ENCODE measurements around the gene STX17. TPM values are rescaled to one million over a fixed set of nuclear protein-coding genes. Genes with fewer than 3 reads are reported as not detected.

The STX17 gene
- polyA plus RNA-seq, 3 donors: 6.9 to 14.2 (median 8.0) TPM

DNA sequence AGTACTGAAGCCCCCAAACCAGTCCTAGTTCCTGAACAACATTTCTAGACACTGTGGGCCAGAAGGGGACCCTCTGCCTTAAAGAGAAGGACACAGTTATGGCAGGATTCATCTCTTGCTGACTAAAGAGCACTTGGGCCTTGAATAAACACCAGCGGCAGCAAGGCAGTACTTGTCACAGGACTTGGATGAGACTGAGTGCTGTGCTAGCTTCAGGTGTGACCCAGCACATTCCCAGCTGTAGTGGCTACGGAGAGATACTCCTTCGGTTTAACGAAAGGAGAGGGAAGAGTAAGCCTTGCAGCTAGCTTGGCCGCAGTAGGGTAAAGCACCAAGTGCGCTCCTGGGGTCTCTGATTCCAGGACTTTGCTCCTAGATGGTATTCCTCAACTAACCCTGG, 10.9 kb upstream of the STX17 start:
- H3K27ac ChIP-seq (ENCODE audit: low read depth, low read length): no peak overlapping the region
- WGBS, 3 donors: 91 to 96% (median 95%) methylated on average over 6 of the region's 6 CpGs

GRCh38 chr9:99896119-99896518, 10.3 kb upstream of the STX17 start:
- 93 to 97% (median 97%) methylated on average over 2 of the region's 2 CpGs for WGBS, 3 donors
- no peak overlapping the region for H3K27ac ChIP-seq (ENCODE audit: low read depth, low read length)

DNA sequence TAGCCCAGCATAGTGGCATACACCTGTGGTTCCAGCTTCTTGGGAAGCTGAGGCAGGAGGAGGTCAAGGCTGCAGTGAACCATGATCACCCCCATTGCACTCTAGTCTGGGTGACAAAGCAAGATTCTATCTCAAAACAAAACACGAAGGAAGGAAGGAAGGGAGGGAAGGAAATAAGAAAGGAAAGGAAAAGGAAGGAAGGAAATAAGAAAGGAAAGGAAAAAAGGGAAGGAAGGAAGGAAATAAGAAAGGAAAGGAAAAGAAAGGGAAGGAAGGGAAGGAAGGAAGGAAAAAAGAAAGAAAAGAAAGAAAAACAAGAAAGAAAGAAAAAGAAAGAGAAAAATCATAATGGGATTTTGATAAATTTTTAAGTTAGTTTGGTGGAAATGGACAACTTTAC, 3.1 kb upstream of the STX17 start:
- no peak overlapping the region for H3K27ac ChIP-seq (ENCODE audit: low read depth, low read length)
- 65 to 90% (median 71%) methylated on average over 1 of the region's 1 CpG for WGBS, 3 donors

DNA sequence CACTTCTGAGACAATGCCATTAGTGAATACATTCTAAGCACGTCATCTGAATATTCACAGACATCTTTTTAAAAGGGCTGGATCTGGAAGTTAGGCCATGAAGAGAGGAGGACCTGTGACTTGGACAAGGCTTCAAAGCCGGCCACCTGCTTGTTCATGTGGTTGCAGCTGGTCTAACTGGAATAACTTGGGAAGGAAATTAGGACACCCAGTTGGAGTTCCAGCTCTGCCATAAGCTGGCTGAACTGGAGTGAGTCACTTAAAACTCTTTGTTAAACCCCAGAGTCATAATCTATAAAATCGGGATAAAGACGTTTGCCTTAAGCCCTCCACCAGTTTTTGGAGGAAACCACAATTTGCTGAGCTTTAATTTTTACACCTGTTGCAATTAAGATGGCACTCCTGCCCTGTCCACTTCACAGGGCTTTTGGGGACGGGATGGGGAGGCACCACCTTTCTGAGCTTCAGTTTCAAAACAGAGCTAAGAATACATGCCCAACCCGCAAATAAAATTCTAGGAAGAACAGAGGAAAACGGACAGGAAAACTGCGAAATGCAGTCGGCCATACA, 536 bp upstream of the STX17 start:
- 16 to 21% (median 20%) methylated on average over 9 of the region's 9 CpGs for WGBS, 3 donors
- H3K27ac ChIP-seq (ENCODE audit: low read depth, low read length): no peak overlapping the region

DNA sequence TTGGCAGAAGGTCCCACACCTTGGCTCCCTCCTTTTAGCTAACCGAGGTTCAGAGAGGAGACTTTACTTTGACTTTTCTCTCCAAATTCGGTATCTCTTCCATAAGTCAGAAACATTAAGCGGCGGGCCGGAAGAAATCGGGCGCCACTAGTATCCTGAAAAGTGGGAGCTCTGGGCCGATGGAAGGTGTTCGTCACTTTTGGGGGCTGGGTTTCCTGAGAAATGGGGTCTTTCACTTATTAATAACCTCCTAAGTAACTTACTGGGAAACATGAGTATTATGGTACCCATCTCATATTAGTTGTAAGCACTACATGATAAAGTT, 716 bp downstream of the STX17 start:
- 2 to 4% (median 2%) methylated on average over 9 of the region's 9 CpGs for WGBS, 3 donors

DNA sequence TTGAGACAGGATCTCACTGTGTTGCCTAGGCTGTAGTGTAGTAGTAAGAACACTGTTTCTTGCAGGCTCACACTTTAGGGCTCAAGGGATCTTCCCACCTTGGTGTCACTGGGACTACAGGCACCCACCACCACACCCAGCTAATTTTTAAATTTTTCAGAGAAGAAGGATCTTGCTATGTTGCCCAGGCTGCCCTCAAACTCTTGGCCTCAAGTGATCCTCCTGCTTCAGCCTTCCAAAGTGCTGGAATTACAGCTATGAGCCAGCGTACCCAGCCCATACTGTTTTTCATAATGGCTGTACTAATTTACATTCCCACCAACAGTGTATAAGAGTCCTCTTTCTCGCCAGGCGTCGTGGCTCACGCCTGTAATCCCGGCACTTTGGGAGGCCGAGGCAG, 5.1 kb downstream of the STX17 start:
- WGBS, 3 donors: 96 to 98% (median 97%) methylated on average over 7 of the region's 7 CpGs

More for the DNA sequence above, 716 bp downstream of the STX17 start:
- H3K27ac ChIP-seq (ENCODE audit: low read depth, low read length): no peak overlapping the region

DNA sequence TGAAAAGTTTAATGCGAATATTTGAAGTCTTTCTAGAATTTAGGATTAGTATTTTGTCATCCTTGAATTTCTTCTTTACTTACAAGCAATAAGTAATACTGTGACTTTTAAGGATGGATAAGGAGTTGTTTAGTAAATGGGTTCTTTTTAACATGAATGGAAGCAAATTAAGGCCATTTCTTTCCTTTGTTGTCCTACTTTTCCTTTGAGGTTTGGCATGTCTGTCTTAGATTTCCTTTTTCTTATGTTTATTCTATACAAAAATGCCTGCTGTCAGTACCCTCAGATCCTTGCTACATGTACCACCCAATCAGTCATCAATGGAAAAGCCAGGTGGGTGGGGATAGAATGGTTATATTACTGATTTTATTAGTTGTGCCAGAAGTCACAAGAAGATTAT, 10.2 kb downstream of the STX17 start:
- 81 to 94% (median 92%) methylated on average over 1 of the region's 1 CpG for WGBS, 3 donors
- H3K27ac ChIP-seq (ENCODE audit: low read depth, low read length): no peak overlapping the region

More for the DNA sequence above, 5.1 kb downstream of the STX17 start:
- H3K27ac ChIP-seq (ENCODE audit: low read depth, low read length): no peak overlapping the region

- no peak overlapping the region for H3K27ac ChIP-seq (ENCODE audit: low read depth, low read length)
- WGBS, 3 donors: 73 to 95% (median 92%) methylated on average over 3 of the region's 3 CpGs
Observed at GRCh38 chr9:99918134-99918533, 11.7 kb downstream of the STX17 start.

GRCh38 chr9:99919930-99920329, 13.5 kb downstream of the STX17 start:
- no peak overlapping the region for H3K27ac ChIP-seq (ENCODE audit: low read depth, low read length)
- 58 to 63% (median 61%) methylated on average over 2 of the region's 2 CpGs for WGBS, 3 donors

- no peak overlapping the region for H3K27ac ChIP-seq (ENCODE audit: low read depth, low read length)
- 81 to 84% (median 82%) methylated on average over 4 of the region's 4 CpGs for WGBS, 3 donors
Observed at GRCh38 chr9:99921875-99922710, 15.6 kb downstream of the STX17 start.

- no peak overlapping the region for H3K27ac ChIP-seq (ENCODE audit: low read depth, low read length)
Observed at GRCh38 chr9:99922711-99923030, 16.2 kb downstream of the STX17 start.

GRCh38 chr9:99925541-99925940, 19.1 kb downstream of the STX17 start:
- H3K27ac ChIP-seq (ENCODE audit: low read depth, low read length): no peak overlapping the region

DNA sequence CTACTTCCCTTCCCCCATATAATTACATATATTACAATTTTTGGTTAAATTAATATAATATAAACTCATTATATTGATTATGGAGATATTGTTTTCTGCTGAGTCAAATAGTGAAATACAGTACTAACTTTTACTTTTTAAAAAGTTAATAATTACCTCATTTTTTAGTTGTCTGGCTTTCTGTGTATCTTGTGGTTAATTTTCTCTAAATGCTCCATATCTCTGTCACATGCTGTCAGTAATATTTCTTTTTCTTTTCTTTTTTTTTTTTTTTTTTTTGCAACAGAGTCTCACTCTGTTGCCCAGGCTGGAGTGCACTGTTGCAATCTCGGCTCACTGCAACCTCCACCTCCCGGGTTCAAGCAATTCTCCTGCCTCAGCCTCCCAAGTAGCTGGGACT, 23.2 kb downstream of the STX17 start:
- H3K27ac ChIP-seq (ENCODE audit: low read depth, low read length): no peak overlapping the region
- 96 to 100% (median 97%) methylated on average over 2 of the region's 2 CpGs for WGBS, 3 donors

More at GRCh38 chr9:99925541-99925940, 19.1 kb downstream of the STX17 start:
- WGBS, 3 donors: 96 to 97% (median 96%) methylated on average over 4 of the region's 4 CpGs

DNA sequence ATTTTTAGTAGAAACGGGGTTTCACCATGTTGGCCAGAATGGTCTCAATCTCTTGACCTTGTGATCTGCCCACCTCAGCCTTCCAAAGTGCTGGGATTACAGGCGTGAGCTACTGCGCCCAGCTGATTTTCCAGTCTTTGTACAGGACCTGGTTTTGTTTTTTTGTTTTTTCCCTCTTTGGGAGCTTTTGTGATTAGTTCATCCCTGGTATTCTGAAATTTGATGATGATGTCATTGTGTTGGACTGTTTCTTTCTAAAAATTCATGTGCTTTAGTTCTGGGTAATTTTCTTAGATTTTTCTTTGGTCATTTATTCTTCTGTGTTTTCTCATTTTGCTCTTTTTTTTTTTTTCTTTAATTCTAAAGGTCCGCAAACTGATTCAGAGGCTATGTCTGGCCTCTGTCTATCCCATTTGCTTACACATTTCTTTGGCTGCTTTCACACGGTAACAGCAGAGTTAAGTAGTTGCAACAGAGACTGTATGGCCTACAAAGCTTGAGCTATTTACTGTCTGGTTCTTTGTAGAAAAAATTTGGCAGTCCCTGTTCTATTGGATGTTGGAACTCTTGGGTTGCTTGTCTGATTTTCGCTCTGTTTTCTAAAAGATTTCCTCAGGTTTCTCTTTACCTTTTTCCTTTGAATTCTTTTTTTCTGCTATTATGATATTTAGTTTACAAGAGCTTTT, 24.8 kb downstream of the STX17 start:
- 92 to 99% (median 93%) methylated on average over 6 of the region's 6 CpGs for WGBS, 3 donors

GRCh38 chr9:99936947-99937587, 30.6 kb downstream of the STX17 start:
- WGBS, 3 donors: 97 to 98% (median 98%) methylated on average over 4 of the region's 4 CpGs
- no peak overlapping the region for H3K27ac ChIP-seq (ENCODE audit: low read depth, low read length)

More for the DNA sequence above, 24.8 kb downstream of the STX17 start:
- H3K27ac ChIP-seq (ENCODE audit: low read depth, low read length): no peak overlapping the region

GRCh38 chr9:99947395-99947794, 40.9 kb downstream of the STX17 start:
- no peak overlapping the region for H3K27ac ChIP-seq (ENCODE audit: low read depth, low read length)
- 77 to 88% (median 85%) methylated on average over 3 of the region's 3 CpGs for WGBS, 3 donors

DNA sequence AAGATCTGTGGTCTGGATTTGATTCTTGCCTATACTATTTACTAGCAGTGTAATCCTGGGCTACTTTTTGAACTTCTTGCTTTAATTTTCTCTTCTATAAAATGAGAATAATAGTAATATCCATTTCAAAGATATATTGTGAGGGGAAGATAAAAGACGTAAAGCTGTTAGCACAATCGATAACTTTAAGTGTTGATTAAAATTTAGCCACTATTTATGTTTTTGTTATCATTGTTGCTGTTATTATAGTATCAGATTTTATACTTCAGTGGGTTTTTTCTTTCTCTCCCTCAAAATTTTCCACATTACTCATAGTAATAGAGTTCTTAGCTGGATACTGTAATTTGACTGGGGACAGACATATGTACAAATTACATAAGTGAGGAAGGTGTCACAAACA, 42.0 kb downstream of the STX17 start:
- 88 to 98% (median 97%) methylated on average over 2 of the region's 2 CpGs for WGBS, 3 donors
- no peak overlapping the region for H3K27ac ChIP-seq (ENCODE audit: low read depth, low read length)

GRCh38 chr9:99948896-99949295, 42.4 kb downstream of the STX17 start:
- no peak overlapping the region for H3K27ac ChIP-seq (ENCODE audit: low read depth, low read length)

DNA sequence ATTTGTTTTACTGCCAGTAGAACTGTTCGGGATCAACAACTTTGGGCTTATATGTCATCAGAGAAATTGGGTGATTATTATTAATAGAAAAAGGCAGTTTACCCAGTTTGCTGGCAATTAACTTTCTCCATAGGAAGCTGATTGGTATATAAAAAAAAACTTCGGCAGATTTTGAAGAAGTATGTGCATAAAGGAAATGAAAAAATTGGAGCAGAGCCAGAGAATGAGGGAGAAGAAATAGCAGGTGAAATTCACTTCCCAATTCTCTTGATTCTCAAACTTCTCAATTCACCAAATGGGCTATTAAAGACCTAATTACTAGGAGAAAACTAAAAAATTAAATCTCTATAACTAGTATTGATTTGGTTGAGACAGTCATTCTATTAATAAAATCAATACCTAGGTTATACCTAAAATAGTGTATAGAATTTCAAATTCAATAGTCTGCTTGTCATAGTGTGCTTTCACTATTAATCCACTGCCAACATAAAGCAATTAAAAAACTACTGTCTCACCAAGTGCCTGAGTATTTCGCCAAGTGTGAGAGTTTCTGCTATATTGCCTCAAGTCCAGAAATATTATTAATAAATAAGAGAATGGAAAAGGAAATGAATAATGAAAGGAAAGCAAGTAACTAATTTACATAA, 47.5 kb downstream of the STX17 start:
- no peak overlapping the region for H3K27ac ChIP-seq (ENCODE audit: low read depth, low read length)
- WGBS, 3 donors: 73 to 84% (median 76%) methylated on average over 3 of the region's 3 CpGs

All from adipose tissue (tissue), 3 donors.